ENCODE data around the gene RRP1.

DNA sequence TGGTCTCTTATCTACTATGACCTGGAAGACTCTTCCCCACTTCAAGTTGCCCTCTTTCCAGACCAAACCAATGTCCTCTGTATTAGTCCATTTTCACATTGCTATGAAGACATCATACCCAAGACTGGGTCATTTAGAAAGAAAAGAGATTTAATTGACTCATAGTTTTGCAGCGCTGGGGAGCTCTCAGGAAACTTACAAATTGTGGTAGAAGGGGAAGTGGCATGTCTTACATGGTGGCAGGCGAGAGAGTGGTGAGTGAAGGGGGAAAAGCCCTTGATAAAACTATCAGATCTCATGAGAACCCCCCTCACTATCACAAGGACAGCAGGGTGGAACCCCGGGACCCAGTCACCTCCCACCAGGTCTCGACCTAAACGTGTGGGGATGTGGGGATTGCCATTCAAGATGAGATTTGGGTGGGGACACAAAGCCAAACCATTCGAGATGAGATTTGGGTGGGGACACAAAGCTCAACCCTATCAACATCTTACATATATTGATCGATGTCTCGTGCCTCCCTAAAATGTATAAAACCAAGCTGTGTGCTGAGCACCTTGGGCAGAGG lies 61.4 kb downstream of the RRP1 start:
- TF ChIP-seq, protein P1, sequence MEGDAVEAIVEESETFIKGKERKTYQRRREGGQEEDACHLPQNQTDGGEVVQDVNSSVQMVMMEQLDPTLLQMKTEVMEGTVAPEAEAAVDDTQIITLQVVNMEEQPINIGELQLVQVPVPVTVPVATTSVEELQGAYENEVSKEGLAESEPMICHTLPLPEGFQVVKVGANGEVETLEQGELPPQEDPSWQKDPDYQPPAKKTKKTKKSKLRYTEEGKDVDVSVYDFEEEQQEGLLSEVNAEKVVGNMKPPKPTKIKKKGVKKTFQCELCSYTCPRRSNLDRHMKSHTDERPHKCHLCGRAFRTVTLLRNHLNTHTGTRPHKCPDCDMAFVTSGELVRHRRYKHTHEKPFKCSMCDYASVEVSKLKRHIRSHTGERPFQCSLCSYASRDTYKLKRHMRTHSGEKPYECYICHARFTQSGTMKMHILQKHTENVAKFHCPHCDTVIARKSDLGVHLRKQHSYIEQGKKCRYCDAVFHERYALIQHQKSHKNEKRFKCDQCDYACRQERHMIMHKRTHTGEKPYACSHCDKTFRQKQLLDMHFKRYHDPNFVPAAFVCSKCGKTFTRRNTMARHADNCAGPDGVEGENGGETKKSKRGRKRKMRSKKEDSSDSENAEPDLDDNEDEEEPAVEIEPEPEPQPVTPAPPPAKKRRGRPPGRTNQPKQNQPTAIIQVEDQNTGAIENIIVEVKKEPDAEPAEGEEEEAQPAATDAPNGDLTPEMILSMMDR (IDR thresholded peaks at IDR 0.05 in 2 of 3, conservative IDR thresholded peaks at IDR 0.05 in 1 of 3; ENCODE audit: control insufficient read depth in 2 of 3, extremely low read depth in 1 of 3, insufficient read depth in 1 of 3, low read depth in 3 of 3, low read length in 3 of 3): no peak
- TF ChIP-seq, protein P2, sequence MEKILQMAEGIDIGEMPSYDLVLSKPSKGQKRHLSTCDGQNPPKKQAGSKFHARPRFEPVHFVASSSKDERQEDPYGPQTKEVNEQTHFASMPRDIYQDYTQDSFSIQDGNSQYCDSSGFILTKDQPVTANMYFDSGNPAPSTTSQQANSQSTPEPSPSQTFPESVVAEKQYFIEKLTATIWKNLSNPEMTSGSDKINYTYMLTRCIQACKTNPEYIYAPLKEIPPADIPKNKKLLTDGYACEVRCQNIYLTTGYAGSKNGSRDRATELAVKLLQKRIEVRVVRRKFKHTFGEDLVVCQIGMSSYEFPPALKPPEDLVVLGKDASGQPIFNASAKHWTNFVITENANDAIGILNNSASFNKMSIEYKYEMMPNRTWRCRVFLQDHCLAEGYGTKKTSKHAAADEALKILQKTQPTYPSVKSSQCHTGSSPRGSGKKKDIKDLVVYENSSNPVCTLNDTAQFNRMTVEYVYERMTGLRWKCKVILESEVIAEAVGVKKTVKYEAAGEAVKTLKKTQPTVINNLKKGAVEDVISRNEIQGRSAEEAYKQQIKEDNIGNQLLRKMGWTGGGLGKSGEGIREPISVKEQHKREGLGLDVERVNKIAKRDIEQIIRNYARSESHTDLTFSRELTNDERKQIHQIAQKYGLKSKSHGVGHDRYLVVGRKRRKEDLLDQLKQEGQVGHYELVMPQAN (conservative IDR thresholded peaks at IDR 0.05): no peak
- TF ChIP-seq NR2C2 (IDR thresholded peaks at IDR 0.05; ENCODE audit: borderline replicate concordance, control insufficient read depth, insufficient read length, low read depth) (no peak), EP300 (IDR thresholded peaks at IDR 0.05; ENCODE audit: borderline replicate concordance in 1 of 2, control insufficient read depth in 1 of 2, low read depth in 2 of 2, low read length in 2 of 2) (no peak), ZZZ3 (IDR thresholded peaks at IDR 0.05; ENCODE audit: control insufficient read depth, insufficient read length, low read depth) (no peak), NBN (IDR thresholded peaks at IDR 0.05) (no peak), SRF (IDR thresholded peaks at IDR 0.05; ENCODE audit: low read depth in 2 of 2, low read length in 2 of 2) (no peak)
- TF ChIP-seq, protein P3, sequence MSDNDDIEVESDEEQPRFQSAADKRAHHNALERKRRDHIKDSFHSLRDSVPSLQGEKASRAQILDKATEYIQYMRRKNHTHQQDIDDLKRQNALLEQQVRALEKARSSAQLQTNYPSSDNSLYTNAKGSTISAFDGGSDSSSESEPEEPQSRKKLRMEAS (IDR thresholded peaks at IDR 0.05; ENCODE audit: low read depth, low read length): no peak

All from GM12878 (cell line).